HepG2 (cell line): Measurements from ENCODE around the gene SOWAHD. TPM values are rescaled to one million over a fixed set of nuclear protein-coding genes. Genes with fewer than 3 reads are reported as not detected.
A peak's percentile ranks its signal among the peaks of the same experiment; 100 is the strongest.

Experiments
- ATAC-seq: fragments of 200-7000 bp; cut with Tn5 transposase; 3 replicates; pipeline ENCODE4 v1.9.1; 2020; ENCODE audit warnings: mild to moderate bottlenecking, moderate library complexity
- BruUV-seq: library from RNA; stranded (reverse); fragments of 400-500 nt; replicated peaks from 2 replicates; lab custom pipeline; 2021; lab: Mats Ljungman, UMichigan
- CTCF ChIA-PET: fragments of 300-600 bp; formaldehyde crosslinking; extraction: SDS; loops from one replicate; lab custom pipeline; 2021; ENCODE audit warnings: low total read pairs, inconsistent platforms, low intra/inter-chr PET ratio; lab: Yijun Ruan, JAX
- POLR2A ChIA-PET: fragments of 350-600 bp; sonication (Branson Sonifier 250); formaldehyde crosslinking; loops from one replicate; lab custom pipeline; 2020; ENCODE audit warnings: antibody characterized with exemption, inconsistent platforms; lab: Yijun Ruan, JAX
- DNase-seq: peaks from one replicate; pipeline ENCODE4 v3.0.0-alpha.2; 2015; ENCODE audit warnings: low spot score
- FAIRE-seq: peaks from 3 replicates; lab custom pipeline; 2011; peaks lifted over from hg19 to GRCh38; lab: Jason Lieb, UNC
- H2AFZ ChIP-seq: one replicate; pipeline ENCODE4 v1.6.1; 2011; ENCODE audit warnings: low read length, inconsistent platforms
- H3K27ac ChIP-seq: fragments of 300-600 bp; 3 replicates; pipeline ENCODE4 v1.8.0; 2011; ENCODE audit warnings: mixed run types, mild to moderate bottlenecking, mixed read lengths, low read length, inconsistent platforms; ENCODE audit not compliant: insufficient read depth; ENCODE audit errors: extremely low read length
- H3K27me3 ChIP-seq, 2 experiments: fragments of 200-600 bp in 1 of 2; 2 replicates in 1 of 2; 3 replicates in 1 of 2; pipeline versions ENCODE4 v1.6.0 to v1.8.0; 2011; ENCODE audit warnings: low read length in 2 of 2, mild to moderate bottlenecking in 2 of 2, moderate library complexity in 2 of 2, inconsistent platforms in 1 of 2; ENCODE audit not compliant: insufficient read depth in 2 of 2, control insufficient read depth in 1 of 2
- H3K36me3 ChIP-seq, 2 experiments: fragments of 200-600 bp in 1 of 2; replicated peaks in 1 of 2; 2 replicates in 1 of 2; 3 replicates in 1 of 2; pipeline versions ENCODE4 v1.5.1 to v1.8.0; 2011; ENCODE audit warnings: low read length in 2 of 2, inconsistent platforms in 1 of 2; ENCODE audit not compliant: insufficient read depth in 2 of 2, control insufficient read depth in 1 of 2
- H3K4me1 ChIP-seq: 2 replicates; pipeline ENCODE4 v1.5.1; 2012; ENCODE audit warnings: low read length, inconsistent platforms; ENCODE audit not compliant: insufficient read depth
- H3K4me2 ChIP-seq: 2 replicates; pipeline ENCODE4 v1.6.0; 2011; ENCODE audit warnings: low read depth, low read length, inconsistent platforms
- H3K4me3 ChIP-seq, 3 experiments: fragments of 200-600 bp in 1 of 3; sonication (generic), shearing (Covaris generic) in 1 of 3; replicated peaks in 1 of 3; 2 replicates each; pipeline ENCODE4 v1.5.1; 2011 to 2016; ENCODE audit warnings: low read length in 3 of 3, inconsistent platforms in 2 of 3, low read depth in 2 of 3, mild to moderate bottlenecking in 2 of 3, control low read depth in 1 of 3, mixed read lengths in 1 of 3; ENCODE audit not compliant: insufficient read depth in 1 of 3
- H3K79me2 ChIP-seq: one replicate; pipeline ENCODE4 v1.6.1; 2011; ENCODE audit warnings: low read length, inconsistent platforms; ENCODE audit not compliant: insufficient read depth
- H3K9ac ChIP-seq: 2 replicates; pipeline ENCODE4 v1.6.0; 2011; ENCODE audit warnings: mild to moderate bottlenecking, low read depth, low read length, inconsistent platforms; ENCODE audit not compliant: insufficient read depth
- H3K9me3 ChIP-seq: 2 replicates; pipeline ENCODE4 v1.5.1; 2012; ENCODE audit warnings: mild to moderate bottlenecking, low read length
- H4K20me1 ChIP-seq: 2 replicates; pipeline ENCODE4 v1.6.0; 2011; ENCODE audit warnings: inconsistent platforms, mild to moderate bottlenecking, low read length, moderate library complexity; ENCODE audit not compliant: insufficient read depth
- ARHGAP35 ChIP-seq: sonication (generic); formaldehyde crosslinking; IDR thresholded peaks from 2 replicates; pipeline ENCODE4 v1.9.0; 2022; ENCODE audit warnings: mild to moderate bottlenecking, inconsistent platforms, moderate library complexity, missing genetic modification reagents, borderline replicate concordance
- CTCF ChIP-seq: sonication (generic); formaldehyde crosslinking; IDR thresholded peaks from 2 replicates; pipeline ENCODE4 v1.5.0; 2020; ENCODE audit warnings: mild to moderate bottlenecking, missing genetic modification reagents, moderate library complexity
- HOXA3 ChIP-seq: sonication (generic); formaldehyde crosslinking; IDR thresholded peaks from 2 replicates; pipeline ENCODE4 v1.5.0; 2020; ENCODE audit warnings: missing genetic modification reagents
- MAX ChIP-seq: IDR thresholded peaks from 2 replicates; pipeline ENCODE4 v1.6.1; 2012; ENCODE audit warnings: inconsistent platforms
- MLLT10 ChIP-seq: sonication (generic); formaldehyde crosslinking; IDR thresholded peaks from 2 replicates; pipeline ENCODE4 v1.4.0; 2020; ENCODE audit warnings: missing genetic modification reagents
- NFATC3 ChIP-seq: sonication (generic); formaldehyde crosslinking; IDR thresholded peaks from 2 replicates; pipeline ENCODE4 v1.5.1; 2020; ENCODE audit warnings: mild to moderate bottlenecking, missing genetic modification reagents
- NFIB ChIP-seq: sonication (generic); formaldehyde crosslinking; IDR thresholded peaks from 2 replicates; pipeline ENCODE4 v1.9.0; 2021; ENCODE audit warnings: missing genetic modification reagents, mild to moderate bottlenecking, borderline replicate concordance
- TFDP2 ChIP-seq: sonication (generic); formaldehyde crosslinking; IDR thresholded peaks from 2 replicates; pipeline ENCODE4 v1.4.0; 2020; ENCODE audit warnings: missing genetic modification reagents
- U2AF2 ChIP-seq: fragments of 200-400 bp; formaldehyde crosslinking; IDR thresholded peaks from 2 replicates; pipeline ENCODE4 v1.6.1; 2017; ENCODE audit warnings: low read depth, mild to moderate bottlenecking, low read length
- USF2 ChIP-seq, 2 experiments: sonication (generic) in 1 of 2; formaldehyde crosslinking in 1 of 2; IDR thresholded peaks; 2 replicates each; pipeline versions ENCODE4 v1.5.1 to v1.6.1; 2011 to 2020; ENCODE audit warnings: borderline replicate concordance in 1 of 2, low read depth in 1 of 2, low read length in 1 of 2, mild to moderate bottlenecking in 1 of 2, missing genetic modification reagents in 1 of 2, moderate library complexity in 1 of 2
- ZMAT3 ChIP-seq: sonication (generic); formaldehyde crosslinking; conservative IDR thresholded peaks from 2 replicates; pipeline ENCODE4 v1.7.0; 2021; ENCODE audit warnings: missing genetic modification reagents
- ZNF136 ChIP-seq: sonication (generic); formaldehyde crosslinking; IDR thresholded peaks from 2 replicates; pipeline ENCODE4 v1.8.1; 2022; ENCODE audit warnings: low read depth, mild to moderate bottlenecking, moderate library complexity, missing genetic modification reagents
- ZNF160 ChIP-seq: sonication (generic); formaldehyde crosslinking; IDR thresholded peaks from 2 replicates; pipeline ENCODE4 v1.8.0; 2022; ENCODE audit warnings: mild to moderate bottlenecking, inconsistent platforms, missing genetic modification reagents
- ZNF441 ChIP-seq: sonication (generic); formaldehyde crosslinking; IDR thresholded peaks from 2 replicates; pipeline ENCODE4 v1.7.0; 2021; ENCODE audit warnings: missing genetic modification reagents, borderline replicate concordance
- ZNF562 ChIP-seq: sonication (generic); formaldehyde crosslinking; IDR thresholded peaks from 2 replicates; pipeline ENCODE4 v1.8.0; 2022; ENCODE audit warnings: missing genetic modification reagents, borderline replicate concordance
- WGBS: methylation state at CpG from one replicate; pipeline ENCODE4 v1.1.6; 2017; ENCODE audit warnings: low lambda C conversion rate; 5-methylcytosine and 5-hydroxymethylcytosine counted together
- in situ Hi-C: cut with HindIII; loops from 2 replicates; pipeline ENCODE4 v1.10.0; 2017; ENCODE audit warnings: low pct_unique_long_range_greater_than_20kb; ENCODE audit not compliant: extremely low pct_ligation_motif_present
- intact Hi-C: fragments of 100-400 bp; cut with micrococcal nuclease; formaldehyde crosslinking; loops from one replicate; pipeline ENCODE4 v1.10.0; 2022; ENCODE audit not compliant: unreplicated experiment
- polyA plus RNA-seq, 8 experiments: library from polyadenylated mRNA; depleted of rRNA in 3 of 8; stranded (reverse) in 7 of 8; unstranded in 1 of 8; fragments of >200 nt; fragmentation: Illumina TruSeq in 4 of 8; extraction: Trizol in 4 of 8; gene quantifications; 2 replicates each; pipeline versions ENCODE4 v1.2.1 to v1.2.3, GENCODE V29; 2011 to 2016; ENCODE audit warnings: low read depth in 4 of 8, missing spikeins in 1 of 8, mixed read lengths in 1 of 8; ENCODE audit not compliant: insufficient read depth in 1 of 8
- total RNA-seq, 5 experiments: library from RNA; depleted of rRNA; stranded (reverse); fragments of >200 nt; fragmentation: Illumina TruSeq; extraction: Trizol; gene quantifications; 2 replicates each; pipeline ENCODE4 v1.2.3, GENCODE V29; 2016; ENCODE audit warnings: low read depth in 1 of 5

Gene SOWAHD
- total and polyA plus RNA-seq, 2 of the 13 experiments (the other 11 are each of a cell fraction or from before 2014, with no cell fraction given), result 1.0 to 1.3 TPM

- no peaks in the 10 kb centered on the region for H3K9me3 ChIP-seq
- DNase-seq (no peak), ATAC-seq (peak; percentile 66), FAIRE-seq (peak; percentile 73)
- intact Hi-C loops (no loop called here), in situ Hi-C loops (no loop called here)
- CTCF ChIA-PET, result no interaction called here
- no peak overlapping the region for H2AFZ ChIP-seq
- no peaks in the 10 kb centered on the region for H3K27me3 ChIP-seq
- POLR2A ChIA-PET, result interaction anchor here (1.0 to 1.2 kb wide), 3 partner anchors 26 to 158 kb away, joined by 3 to 5 read pairs (median 4); partner anchors contain the start of genes NDUFA1, NKAP and RNF113A
- BruUV-seq, result no TSS peak
- 66% methylated on average over 7 of the region's 14 CpGs for WGBS
- H3K79me2 ChIP-seq, result peaks cover 30% of the 10 kb centered on the region
- H3K4me1 ChIP-seq, result peaks cover 30% of the 10 kb centered on the region
- H3K4me3 ChIP-seq, result no peak overlapping the region
- peaks cover 0 to 26% of the 10 kb centered on the region in 2 experiments; a peak in 1 of 5 replicates for H3K36me3 ChIP-seq
- no peak overlapping the region for H3K27ac ChIP-seq
- H4K20me1 ChIP-seq, result peaks cover 39% of the 10 kb centered on the region
- no peak overlapping the region for H3K4me2 ChIP-seq
- H3K9ac ChIP-seq, result no peak overlapping the region
- TF ChIP-seq ZMAT3 (CRISPR knock-in tag) (no peak), ARHGAP35 (CRISPR knock-in tag) (no peak), HOXA3 (CRISPR knock-in tag) (no peak), TFDP2 (CRISPR knock-in tag) (no peak), NFIB (CRISPR knock-in tag) (no peak), U2AF2 (no peak), NFATC3 (no peak), ZNF160 (CRISPR knock-in tag) (no peak), MLLT10 (CRISPR knock-in tag) (no peak), ZNF441 (CRISPR knock-in tag) (no peak), CTCF (CRISPR knock-in tag) (peak; percentile 66), MAX (no peak), USF2 (IDR thresholded peaks at IDR 0.05; ENCODE audit: low read depth, low read length) (no peak), USF2 (CRISPR knock-in tag; IDR thresholded peaks at IDR 0.05; ENCODE audit: borderline replicate concordance) (no peak), ZNF136 (no peak), ZNF562 (CRISPR knock-in tag) (no peak)
These were observed 26.5 kb downstream of the SOWAHD start for GRCh38 chrX:119784747-119785446.
